Testis (tissue), 3 donors: ENCODE data around the gene CYB5B. TPM values are rescaled to one million over a fixed set of nuclear protein-coding genes. Genes with fewer than 3 reads are reported as not detected.

Experiments used
- DNase-seq: peaks from one replicate; pipeline ENCODE4 v3.0.0-alpha.2; 2019
- H3K27ac ChIP-seq, 2 donors: fragments of 200-600 bp; sonication (generic); one replicate each; pipeline ENCODE4 v1.5.1; 2019
- H3K27me3 ChIP-seq: fragments of 200-600 bp; sonication (generic); one replicate; pipeline ENCODE4 v1.5.1; 2019
- H3K36me3 ChIP-seq: fragments of 200-600 bp; sonication (generic); one replicate; pipeline ENCODE4 v1.5.1; 2017; ENCODE audit warnings: low read depth; ENCODE audit errors: missing control alignments
- H3K4me1 ChIP-seq: fragments of 200-600 bp; sonication (generic); one replicate; pipeline ENCODE4 v1.5.1; 2019
- H3K4me3 ChIP-seq, 2 donors: fragments of 200-600 bp; sonication (generic); one replicate each; pipeline ENCODE4 v1.5.1; 2017 to 2019
- H3K9me3 ChIP-seq: fragments of 200-600 bp; sonication (generic); one replicate; pipeline ENCODE4 v1.5.1; 2017
- POLR2A ChIP-seq: fragments of 450-650 bp; IDR thresholded peaks from one replicate; pipeline ENCODE4 v1.6.1; 2017; ENCODE audit warnings: antibody characterized with exemption, mild to moderate bottlenecking, moderate library complexity
- WGBS, 2 donors: methylation state at CpG; one replicate each; pipeline ENCODE4 v1.1.5; 2018; 5-methylcytosine and 5-hydroxymethylcytosine counted together
- intact Hi-C: fragments of 100-400 bp; cut with DNase I; formaldehyde crosslinking; loops from one replicate; pipeline ENCODE4 v1.15.1; 2023; ENCODE audit warnings: low total_unique reads
- polyA plus RNA-seq: library from polyadenylated mRNA; stranded (reverse); fragments of 350-450 nt; fragmentation: Illumina TruSeq; extraction: RNeasy Lipid Tissue Mini Kit (QIAGEN cat#74804); gene quantifications from one replicate; pipeline ENCODE4 v1.2.3, GENCODE V29; 2014; ENCODE audit warnings: low read depth, low replicate concordance; ENCODE audit not compliant: insufficient read depth
- total RNA-seq, 2 donors: library from RNA; depleted of rRNA; stranded (reverse); fragments of >200 nt; gene quantifications; one replicate each; pipeline ENCODE4 v1.2.3, GENCODE V29; 2016
- TF ChIP-seq, protein P1 (sequence below), 3 experiments: fragments of 450-650 bp in 2 of 3; fragments of 200-600 bp in 1 of 3; sonication (generic) in 1 of 3; IDR thresholded peaks; one replicate each; pipeline ENCODE4 v1.5.1; 2016 to 2019; ENCODE audit warnings: antibody characterized with exemption in 3 of 3, mild to moderate bottlenecking in 2 of 3, moderate library complexity in 1 of 3

The CYB5B gene
- total and polyA plus RNA-seq, 3 donors from 2014 or later = 65.8 to 91.9 (median 85.0) TPM

DNA sequence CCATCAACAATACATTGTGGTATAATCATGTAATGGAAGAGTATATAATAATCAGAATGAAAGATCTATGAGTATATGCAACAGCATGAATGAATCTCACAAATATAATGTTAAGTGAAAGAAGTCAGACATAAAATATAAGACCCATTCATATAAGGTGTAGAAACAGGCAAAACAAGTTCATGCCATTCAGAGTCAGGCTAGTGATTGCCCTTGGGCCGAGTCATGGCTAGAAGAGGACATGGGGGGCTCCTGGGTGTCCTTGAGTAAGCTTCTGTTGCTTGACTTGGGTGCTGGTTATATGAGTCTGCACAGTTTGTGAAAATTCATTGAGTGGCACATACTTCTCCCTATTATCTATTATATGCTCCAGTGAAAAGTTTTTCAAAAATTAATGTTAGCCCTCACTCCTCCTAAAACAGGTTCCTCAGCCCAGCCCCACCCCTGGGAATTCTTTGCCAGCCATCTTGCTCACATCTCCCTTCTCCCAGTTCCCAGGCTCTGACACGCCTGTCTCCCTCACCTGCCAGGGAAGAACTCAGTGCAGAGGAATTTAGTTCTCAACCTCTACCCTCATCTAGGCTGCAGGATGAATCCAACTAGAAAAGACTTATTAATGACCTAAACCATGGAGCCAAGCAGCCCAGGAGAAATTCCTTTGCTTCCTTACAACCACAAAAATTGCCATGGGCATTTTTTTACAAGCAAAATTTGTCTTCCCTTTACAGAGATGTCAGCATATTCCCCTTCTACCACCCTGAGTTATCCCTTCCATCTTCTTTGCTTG, 89.0 kb downstream of the CYB5B start:
- no peaks in the 10 kb centered on the region for H3K36me3 ChIP-seq
- DNase-seq = no peak
- intact Hi-C loops = no loop called here
- H3K27ac ChIP-seq = no peak overlapping the region
- H3K4me3 ChIP-seq = no peak overlapping the region
- no peaks in the 10 kb centered on the region for H3K4me1 ChIP-seq
- WGBS, 2 donors = 82 to 96% methylated on average over 2 of the region's 2 CpGs
- H3K9me3 ChIP-seq = no peaks in the 10 kb centered on the region
- H3K27me3 ChIP-seq = no peaks in the 10 kb centered on the region
- no peak for TF ChIP-seq POLR2A
- TF ChIP-seq, protein P1, sequence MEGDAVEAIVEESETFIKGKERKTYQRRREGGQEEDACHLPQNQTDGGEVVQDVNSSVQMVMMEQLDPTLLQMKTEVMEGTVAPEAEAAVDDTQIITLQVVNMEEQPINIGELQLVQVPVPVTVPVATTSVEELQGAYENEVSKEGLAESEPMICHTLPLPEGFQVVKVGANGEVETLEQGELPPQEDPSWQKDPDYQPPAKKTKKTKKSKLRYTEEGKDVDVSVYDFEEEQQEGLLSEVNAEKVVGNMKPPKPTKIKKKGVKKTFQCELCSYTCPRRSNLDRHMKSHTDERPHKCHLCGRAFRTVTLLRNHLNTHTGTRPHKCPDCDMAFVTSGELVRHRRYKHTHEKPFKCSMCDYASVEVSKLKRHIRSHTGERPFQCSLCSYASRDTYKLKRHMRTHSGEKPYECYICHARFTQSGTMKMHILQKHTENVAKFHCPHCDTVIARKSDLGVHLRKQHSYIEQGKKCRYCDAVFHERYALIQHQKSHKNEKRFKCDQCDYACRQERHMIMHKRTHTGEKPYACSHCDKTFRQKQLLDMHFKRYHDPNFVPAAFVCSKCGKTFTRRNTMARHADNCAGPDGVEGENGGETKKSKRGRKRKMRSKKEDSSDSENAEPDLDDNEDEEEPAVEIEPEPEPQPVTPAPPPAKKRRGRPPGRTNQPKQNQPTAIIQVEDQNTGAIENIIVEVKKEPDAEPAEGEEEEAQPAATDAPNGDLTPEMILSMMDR (IDR thresholded peaks at IDR 0.05) = no peak

- WGBS, 2 donors = 92% methylated on average over 6 of the region's 6 CpGs
- Histone ChIP-seq H3K4me1 (no peaks in the 10 kb centered on the region), H3K9me3 (no peaks in the 10 kb centered on the region), H3K4me3 (no peak overlapping the region), H3K27me3 (no peaks in the 10 kb centered on the region), H3K36me3 (no peaks in the 10 kb centered on the region), H3K27ac (no peak overlapping the region)
- intact Hi-C loops = no loop called here
- no peak for DNase-seq
- TF ChIP-seq POLR2A = no peak
- TF ChIP-seq, protein P1 (IDR thresholded peaks at IDR 0.05) = no peak
Observed at GRCh38 chr16:69514356-69514755, 89.9 kb downstream of the CYB5B start.

Other genes with a start within 250 kb of the CYB5B start
- 10 to 100 TPM; 35.1 to 39.3 TPM for gene SNTB2, start 237.5 kb upstream of the CYB5B start, total RNA-seq
- gene SNTB2, start 237.5 kb upstream of the CYB5B start, polyA plus RNA-seq = 29.2 TPM
- gene VPS4A, start 113.3 kb upstream of the CYB5B start, total RNA-seq = 10 to 100 TPM; 39.8 to 43.1 TPM
- gene VPS4A, start 113.3 kb upstream of the CYB5B start, polyA plus RNA-seq = 31.9 TPM
- gene PDF, start 94.0 kb upstream of the CYB5B start, total RNA-seq = 10 to 100 TPM; 25.7 to 27.9 TPM
- 3.9 TPM for gene PDF, start 94.0 kb upstream of the CYB5B start, polyA plus RNA-seq
- 10 to 100 TPM; 90.8 to 96.6 TPM for gene COG8, start 85.1 kb upstream of the CYB5B start, total RNA-seq
- gene COG8, start 85.1 kb upstream of the CYB5B start, polyA plus RNA-seq = 74.1 TPM
- 10 to 100 TPM; 16.2 to 17.2 TPM for gene NIP7, start 84.8 kb upstream of the CYB5B start, total RNA-seq
- 22.4 TPM for gene NIP7, start 84.8 kb upstream of the CYB5B start, polyA plus RNA-seq
- gene TMED6, start 72.8 kb upstream of the CYB5B start, total RNA-seq = 1 to 10 TPM in 1 of 2 donors, not detected in 1; 1.4 TPM
- 1.6 TPM for gene TMED6, start 72.8 kb upstream of the CYB5B start, polyA plus RNA-seq
- gene TERF2, start 38.6 kb upstream of the CYB5B start, total RNA-seq = 10 to 100 TPM; 35.2 to 36.0 TPM
- 34.6 TPM for gene TERF2, start 38.6 kb upstream of the CYB5B start, polyA plus RNA-seq
- 100 to 1,000 TPM in 1 of 2 donors, 10 to 100 TPM in 1; 72.4 to 101 TPM for gene NFAT5, start 141.3 kb downstream of the CYB5B start, total RNA-seq
- gene NFAT5, start 141.3 kb downstream of the CYB5B start, polyA plus RNA-seq = 20.5 TPM